ENCODE results near the gene SGCA. TPM values are rescaled to one million over a fixed set of nuclear protein-coding genes. Genes with fewer than 3 reads are reported as not detected.

SGCA gene
- total and polyA plus RNA-seq, 10 of the 15 experiments (the other 5 are each of a cell fraction or from before 2014, with no cell fraction given): 0.13 to 2.2 (median 0.50) TPM; not detected in 2

DNA sequence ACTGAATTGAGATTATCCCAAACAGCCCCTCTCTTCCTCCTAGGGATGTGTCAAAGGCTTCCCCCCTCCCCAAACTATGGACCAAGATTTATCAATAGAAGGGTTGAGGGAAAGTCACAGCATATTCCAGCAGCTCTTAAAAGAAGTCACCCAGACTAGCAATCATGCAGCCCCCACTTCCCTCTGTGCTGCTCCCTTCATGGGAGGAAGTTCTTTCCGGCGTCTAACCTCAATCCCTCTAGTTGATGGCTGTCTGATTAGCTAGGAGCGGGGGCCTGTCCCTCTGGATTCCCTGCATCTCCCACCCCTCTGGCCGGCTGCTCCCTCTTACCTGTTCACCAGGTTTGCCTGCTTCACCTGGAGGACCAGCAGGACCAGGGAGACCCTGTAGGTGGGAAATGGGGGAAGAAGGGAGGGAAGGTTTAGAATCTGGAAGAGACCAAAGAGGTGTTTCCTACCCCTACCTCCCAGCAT lies 26.4 kb downstream of the SGCA start:
- Histone ChIP-seq H3K27me3 (replicated peaks in 1 of 2; ENCODE audit: control insufficient read depth in 2 of 2, insufficient read depth in 2 of 2, low read length in 1 of 2) (no peaks in the 10 kb centered on the region), H3K9me3 (replicated peaks; ENCODE audit: control insufficient read depth, insufficient read depth, low read length) (no peaks in the 10 kb centered on the region), H3K4me2 (ENCODE audit: control insufficient read depth, insufficient read depth) (peak overlapping the region; percentile 74), H3K36me3 (ENCODE audit: control insufficient read depth in 2 of 2, insufficient read depth in 2 of 2, low read length in 1 of 2) (no peaks in the 10 kb centered on the region; a peak in 1 of 4 replicates), H4K20me1 (ENCODE audit: control insufficient read depth, insufficient read depth) (no peaks in the 10 kb centered on the region), H3K4me1 (ENCODE audit: control insufficient read depth, insufficient read depth, low read length) (peaks cover 18% of the 10 kb centered on the region), H3K4me3 (peak overlapping the region; percentile 64; the same call in 1 of the 2 replicates), H3K27ac (ENCODE audit: control insufficient read depth, insufficient read depth) (0 out of 2 replicates have a peak overlapping the region, but pooled peaks have one; percentile 18), H3K79me2 (ENCODE audit: control insufficient read depth, insufficient read depth, low read length) (no peaks in the 10 kb centered on the region; the same call in 1 of the 2 replicates), H2AFZ (ENCODE audit: control insufficient read depth, low read depth, low read length) (no peak overlapping the region), H3K9ac (ENCODE audit: control insufficient read depth, insufficient read depth, low read length) (peak overlapping the region; percentile 56)
- ChIA-PET POLR2A (interaction anchor here (1.0 to 1.8 kb wide), 3 partner anchors 10 to 23 kb away, joined by 3 to 7 read pairs (median 4); no protein-coding TSS in a partner anchor), RAD21 (ENCODE audit: unreplicated experiment) (interaction anchor here (8.8 kb wide), 1 partner anchor 22 kb away, joined by 176 read pairs; no protein-coding TSS in a partner anchor), SMC1A (ENCODE audit: uncharacterized antibody, unreplicated experiment) (interaction anchor here (1.6 kb wide), 1 partner anchor 22 kb away, joined by 11 read pairs; no protein-coding TSS in a partner anchor), CTCF (interaction anchor here (1.0 to 10.1 kb wide), 2 partner anchors 21 to 97 kb away, joined by 3 to 514 read pairs; partner anchors contain the start of genes PDK2 and SGCA)
- in situ Hi-C loops (cut with MboI) (loop anchor here (10.0 kb wide), 1 partner anchor 103 kb away; no protein-coding TSS in a partner anchor), intact Hi-C loops (cut with micrococcal nuclease; ENCODE audit: unreplicated experiment) (no loop called here)
- TF ChIP-seq KDM1A (IDR thresholded peaks at IDR 0.05; ENCODE audit: borderline replicate concordance) (no peak), IRF4 (IDR thresholded peaks at IDR 0.05; ENCODE audit: low read depth, low read length) (no peak), EGR1 (IDR thresholded peaks at IDR 0.05; ENCODE audit: borderline replicate concordance in 1 of 2, low read depth in 2 of 2, low read length in 2 of 2) (no peak), TAF1 (IDR thresholded peaks at IDR 0.05; ENCODE audit: borderline replicate concordance, low read depth, low read length) (no peak), PAX5 (IDR thresholded peaks at IDR 0.05; ENCODE audit: borderline replicate concordance, low read depth, low read length) (no peak), POLR2AphosphoS5 (IDR thresholded peaks at IDR 0.05; ENCODE audit: low read length) (no peak), TCF12 (IDR thresholded peaks at IDR 0.05; ENCODE audit: low read depth, low read length) (no peak), BRCA1 (IDR thresholded peaks at IDR 0.05; ENCODE audit: low read depth, low read length) (no peak)
- TF ChIP-seq, protein P1, sequence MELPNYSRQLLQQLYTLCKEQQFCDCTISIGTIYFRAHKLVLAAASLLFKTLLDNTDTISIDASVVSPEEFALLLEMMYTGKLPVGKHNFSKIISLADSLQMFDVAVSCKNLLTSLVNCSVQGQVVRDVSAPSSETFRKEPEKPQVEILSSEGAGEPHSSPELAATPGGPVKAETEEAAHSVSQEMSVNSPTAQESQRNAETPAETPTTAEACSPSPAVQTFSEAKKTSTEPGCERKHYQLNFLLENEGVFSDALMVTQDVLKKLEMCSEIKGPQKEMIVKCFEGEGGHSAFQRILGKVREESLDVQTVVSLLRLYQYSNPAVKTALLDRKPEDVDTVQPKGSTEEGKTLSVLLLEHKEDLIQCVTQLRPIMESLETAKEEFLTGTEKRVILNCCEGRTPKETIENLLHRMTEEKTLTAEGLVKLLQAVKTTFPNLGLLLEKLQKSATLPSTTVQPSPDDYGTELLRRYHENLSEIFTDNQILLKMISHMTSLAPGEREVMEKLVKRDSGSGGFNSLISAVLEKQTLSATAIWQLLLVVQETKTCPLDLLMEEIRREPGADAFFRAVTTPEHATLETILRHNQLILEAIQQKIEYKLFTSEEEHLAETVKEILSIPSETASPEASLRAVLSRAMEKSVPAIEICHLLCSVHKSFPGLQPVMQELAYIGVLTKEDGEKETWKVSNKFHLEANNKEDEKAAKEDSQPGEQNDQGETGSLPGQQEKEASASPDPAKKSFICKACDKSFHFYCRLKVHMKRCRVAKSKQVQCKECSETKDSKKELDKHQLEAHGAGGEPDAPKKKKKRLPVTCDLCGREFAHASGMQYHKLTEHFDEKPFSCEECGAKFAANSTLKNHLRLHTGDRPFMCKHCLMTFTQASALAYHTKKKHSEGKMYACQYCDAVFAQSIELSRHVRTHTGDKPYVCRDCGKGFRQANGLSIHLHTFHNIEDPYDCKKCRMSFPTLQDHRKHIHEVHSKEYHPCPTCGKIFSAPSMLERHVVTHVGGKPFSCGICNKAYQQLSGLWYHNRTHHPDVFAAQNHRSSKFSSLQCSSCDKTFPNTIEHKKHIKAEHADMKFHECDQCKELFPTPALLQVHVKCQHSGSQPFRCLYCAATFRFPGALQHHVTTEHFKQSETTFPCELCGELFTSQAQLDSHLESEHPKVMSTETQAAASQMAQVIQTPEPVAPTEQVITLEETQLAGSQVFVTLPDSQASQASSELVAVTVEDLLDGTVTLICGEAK (IDR thresholded peaks at IDR 0.05; ENCODE audit: borderline replicate concordance): no peak; the same call in 1 of the 2 replicates
- no peak for DNase-seq (ENCODE audit: low read depth, low spot score)
- FAIRE-seq: no peak
- 61% methylated on average over 4 of the region's 4 CpGs for WGBS (ENCODE audit: insufficient coverage, insufficient replicate concordance, low lambda C conversion rate, missing lambda C conversion rate)
- ATAC-seq: no peak
- no TSS peak for BruUV-seq (replicated peaks)

Measured in GM12878 (cell line).